ENCODE measurements around the gene ESPL1.
"Not testable (repeated sequence)": the region's sequence is repeated elsewhere in the genome, so short reads cannot be mapped to it uniquely, and the experiment has no call there.

The ESPL1 gene

GRCh38 chr12:53302903-53303302 is 34.8 kb downstream of the ESPL1 start:
- DNase-seq = no peak

GRCh38 chr12:53306826-53307225 is 38.7 kb downstream of the ESPL1 start:
- DNase-seq = no peak

GRCh38 chr12:53308276-53308675 is 40.2 kb downstream of the ESPL1 start:
- DNase-seq = no peak

- no peak for DNase-seq
Measured at GRCh38 chr12:53313996-53314395, 45.9 kb downstream of the ESPL1 start.

- DNase-seq = no peak
Measured at GRCh38 chr12:53320352-53321195, 52.5 kb downstream of the ESPL1 start.

GRCh38 chr12:53324113-53324778 is 56.1 kb downstream of the ESPL1 start:
- peak; percentile 18 for DNase-seq

GRCh38 chr12:53324779-53325510 is 56.8 kb downstream of the ESPL1 start:
- peak; percentile 69 for DNase-seq

GRCh38 chr12:53325511-53326061 is 57.5 kb downstream of the ESPL1 start:
- DNase-seq = no peak

GRCh38 chr12:53326460-53327185 is 58.5 kb downstream of the ESPL1 start:
- no peak for DNase-seq

GRCh38 chr12:53327435-53328042 is 59.4 kb downstream of the ESPL1 start:
- DNase-seq = no peak

GRCh38 chr12:53328043-53328435 is 59.9 kb downstream of the ESPL1 start:
- no peak for DNase-seq

GRCh38 chr12:53330671-53331070 is 62.6 kb downstream of the ESPL1 start:
- DNase-seq = no peak

- not testable (repeated sequence) for DNase-seq
Measured at GRCh38 chr12:53332339-53332738, 64.2 kb downstream of the ESPL1 start.

GRCh38 chr12:53332744-53333143 is 64.6 kb downstream of the ESPL1 start:
- DNase-seq = no peak

GRCh38 chr12:53333289-53333688 is 65.2 kb downstream of the ESPL1 start:
- no peak for DNase-seq

GRCh38 chr12:53333845-53334244 is 65.7 kb downstream of the ESPL1 start:
- DNase-seq = no peak

GRCh38 chr12:53334822-53335221 is 66.7 kb downstream of the ESPL1 start:
- DNase-seq = no peak

- no peak for DNase-seq
Measured at GRCh38 chr12:53336181-53336681, 68.1 kb downstream of the ESPL1 start, which contains the start of gene SP7. SP7 (minus strand) TSS chr12:53336354; CDS start chr12:53335646, 708 bp downstream.

- DNase-seq = no peak
Measured at GRCh38 chr12:53338017-53338416, 69.9 kb downstream of the ESPL1 start.

GRCh38 chr12:53338916-53339315 is 70.8 kb downstream of the ESPL1 start:
- DNase-seq = no peak

- DNase-seq = no peak
Measured at GRCh38 chr12:53340398-53340797, 72.3 kb downstream of the ESPL1 start.
